Endothelial cell of umbilical vein (primary cell): ENCODE results near the gene MYO1G. TPM values are rescaled to one million over a fixed set of nuclear protein-coding genes. Genes with fewer than 3 reads are reported as not detected.

Experiments
- BruUV-seq: library from RNA; stranded (reverse); fragments of 400-500 nt; replicated peaks from 2 replicates; lab custom pipeline; 2021; lab: Mats Ljungman, UMichigan
- CTCF ChIA-PET: fragments of 300-600, 350-600 bp; sonication (Branson Sonifier 250); formaldehyde crosslinking; loops from one replicate; lab custom pipeline; 2021; ENCODE audit warnings: antibody characterized with exemption, inconsistent platforms; lab: Charles Lee
- POLR2A ChIA-PET: fragments of 300-600, 350-600 bp; sonication (Branson Sonifier 250); formaldehyde crosslinking; loops from one replicate; lab custom pipeline; 2021; ENCODE audit warnings: antibody characterized with exemption, inconsistent platforms; lab: Charles Lee
- DNase-seq: peaks from one replicate; pipeline ENCODE4 v3.0.0-alpha.2; 2011; ENCODE audit warnings: low read depth, low spot score
- FAIRE-seq: peaks from 2 replicates; lab custom pipeline; 2011; peaks lifted over from hg19 to GRCh38; lab: Jason Lieb, UNC
- H2AFZ ChIP-seq: 2 replicates; pipeline ENCODE4 v1.6.0; 2012; ENCODE audit warnings: low read depth, low read length, control low read depth, inconsistent platforms
- H3K27ac ChIP-seq: 2 replicates; pipeline ENCODE4 v1.5.1; 2011; ENCODE audit warnings: low read depth, mild to moderate bottlenecking, control low read depth, low read length, moderate library complexity; ENCODE audit not compliant: insufficient read depth
- H3K27me3 ChIP-seq, 2 experiments: 2 replicates each; pipeline versions ENCODE4 v1.6.0 to v1.6.1; 2011; ENCODE audit warnings: low read length in 2 of 2, mixed read lengths in 1 of 2; ENCODE audit not compliant: control insufficient read depth in 2 of 2, insufficient read depth in 2 of 2
- H3K36me3 ChIP-seq, 2 experiments: 2 replicates in 1 of 2; 3 replicates in 1 of 2; pipeline ENCODE4 v1.5.1; 2011; ENCODE audit warnings: low read length in 2 of 2, mild to moderate bottlenecking in 1 of 2, moderate library complexity in 1 of 2; ENCODE audit not compliant: control insufficient read depth in 2 of 2, insufficient read depth in 2 of 2; ENCODE audit errors: extremely low read depth in 1 of 2
- H3K4me1 ChIP-seq: 3 replicates; pipeline ENCODE4 v1.5.1; 2011; ENCODE audit warnings: mild to moderate bottlenecking, low read length; ENCODE audit not compliant: control insufficient read depth, insufficient read depth; ENCODE audit errors: extremely low read depth
- H3K4me2 ChIP-seq: 2 replicates; pipeline ENCODE4 v1.6.1; 2011; ENCODE audit warnings: low read length, control low read depth, mixed read lengths; ENCODE audit not compliant: insufficient read depth
- H3K4me3 ChIP-seq, 3 experiments: fragments of 200-600 bp in 1 of 3; sonication (generic), shearing (Covaris generic) in 1 of 3; replicated peaks in 1 of 3; 2 replicates each; pipeline ENCODE4 v1.5.1; 2011 to 2016; ENCODE audit warnings: control low read depth in 3 of 3, low read length in 3 of 3, mild to moderate bottlenecking in 2 of 3, inconsistent platforms in 1 of 3, low read depth in 1 of 3, moderate library complexity in 1 of 3; ENCODE audit not compliant: insufficient read depth in 1 of 3
- H3K79me2 ChIP-seq: 2 replicates; pipeline ENCODE4 v1.6.0; 2012; ENCODE audit warnings: low read length, inconsistent platforms; ENCODE audit not compliant: control insufficient read depth, insufficient read depth
- H3K9ac ChIP-seq: replicated peaks from 2 replicates; pipeline ENCODE3; 2011; ENCODE audit warnings: low read length, control low read depth; ENCODE audit not compliant: insufficient read depth; ENCODE audit errors: extremely low read depth
- H3K9me1 ChIP-seq: replicated peaks from 3 replicates; pipeline ENCODE4 v1.6.0; 2011; ENCODE audit warnings: mild to moderate bottlenecking, low read length; ENCODE audit not compliant: control insufficient read depth, insufficient read depth; ENCODE audit errors: extremely low read depth
- H3K9me3 ChIP-seq: replicated peaks from 2 replicates; pipeline ENCODE4 v1.5.1; 2012; ENCODE audit warnings: low read length, inconsistent platforms; ENCODE audit not compliant: control insufficient read depth, insufficient read depth
- H4K20me1 ChIP-seq: replicated peaks from 2 replicates; pipeline ENCODE3; 2011; ENCODE audit warnings: mild to moderate bottlenecking, low read length; ENCODE audit not compliant: control insufficient read depth, insufficient read depth; ENCODE audit errors: extremely low read depth
- EZH2 ChIP-seq: IDR thresholded peaks from 2 replicates; pipeline ENCODE4 v1.6.1; 2012; ENCODE audit warnings: borderline replicate concordance, low read depth, mild to moderate bottlenecking, moderate library complexity, low read length, inconsistent platforms; ENCODE audit not compliant: severe bottlenecking
- FOS ChIP-seq: IDR thresholded peaks from 2 replicates; pipeline ENCODE4 v1.6.1; 2011; ENCODE audit warnings: mild to moderate bottlenecking, low read length, moderate library complexity, borderline replicate concordance; ENCODE audit not compliant: insufficient read depth
- GATA2 ChIP-seq: IDR thresholded peaks from 2 replicates; pipeline ENCODE4 v1.7.0; 2011; ENCODE audit warnings: low read depth, mild to moderate bottlenecking, moderate library complexity, mixed read lengths, low read length; ENCODE audit not compliant: insufficient read length, insufficient read depth
- JUN ChIP-seq: IDR thresholded peaks from 2 replicates; pipeline ENCODE4 v1.6.1; 2011; ENCODE audit warnings: borderline replicate concordance, low read depth; ENCODE audit not compliant: insufficient read length, insufficient read depth
- MYC ChIP-seq: IDR thresholded peaks from one replicate; pipeline ENCODE4 v1.6.1; 2011; ENCODE audit warnings: mild to moderate bottlenecking, low read depth, low read length
- POLR2A ChIP-seq: IDR thresholded peaks from 2 replicates; pipeline ENCODE4 v1.6.1; 2012; ENCODE audit warnings: low read depth, mild to moderate bottlenecking, control low read depth, low read length
- POLR2AphosphoS5 ChIP-seq: IDR thresholded peaks from 2 replicates; pipeline ENCODE4 v1.6.1; 2012; ENCODE audit warnings: low read depth, mild to moderate bottlenecking, control low read depth, low read length, moderate library complexity; ENCODE audit not compliant: insufficient read depth
- dilution Hi-C: fragments of 300-500 bp; cut with MboI; formaldehyde crosslinking; loops from one replicate; pipeline ENCODE4 v1.15.0; 2019; ENCODE audit warnings: low sequenced_read_pairs; ENCODE audit not compliant: extremely low pct_ligation_motif_present
- intact Hi-C: fragments of 100-400 bp; cut with micrococcal nuclease; formaldehyde crosslinking; loops from one replicate; pipeline ENCODE4 v1.10.0; 2022
- polyA plus RNA-seq, 4 experiments: library from polyadenylated mRNA; depleted of rRNA in 3 of 4; stranded (reverse) in 3 of 4; unstranded in 1 of 4; fragments of >200 nt; gene quantifications; 2 replicates each; pipeline versions ENCODE4 v1.2.1 to v1.2.3, GENCODE V29; 2011 to 2012; ENCODE audit warnings: missing spikeins in 1 of 4
- total RNA-seq: library from RNA; stranded (reverse); gene quantifications from 2 replicates; pipeline ENCODE4 v1.2.3, GENCODE V29; 2021
- TF ChIP-seq, protein P1 (sequence below), 2 donors: IDR thresholded peaks; 1 replicate in 1 of 2; 2 replicates in 1 of 2; pipeline ENCODE4 v1.5.1; 2011; ENCODE audit warnings: low read length in 2 of 2, mild to moderate bottlenecking in 2 of 2, moderate library complexity in 2 of 2, control low read depth in 1 of 2, inconsistent platforms in 1 of 2, low read depth in 1 of 2; ENCODE audit not compliant: insufficient read depth in 1 of 2; ENCODE audit errors: extremely low read depth in 1 of 2
- TF ChIP-seq, protein P2 (sequence below): IDR thresholded peaks from 2 replicates; pipeline ENCODE4 v1.6.1; 2011; ENCODE audit not compliant: insufficient read depth, insufficient read length

MYO1G gene
- total and polyA plus RNA-seq, 2 donors (not counting 3 experiments of a cell fraction or from before 2014, with no cell fraction given) = 0.11 TPM; not detected in 1

DNA sequence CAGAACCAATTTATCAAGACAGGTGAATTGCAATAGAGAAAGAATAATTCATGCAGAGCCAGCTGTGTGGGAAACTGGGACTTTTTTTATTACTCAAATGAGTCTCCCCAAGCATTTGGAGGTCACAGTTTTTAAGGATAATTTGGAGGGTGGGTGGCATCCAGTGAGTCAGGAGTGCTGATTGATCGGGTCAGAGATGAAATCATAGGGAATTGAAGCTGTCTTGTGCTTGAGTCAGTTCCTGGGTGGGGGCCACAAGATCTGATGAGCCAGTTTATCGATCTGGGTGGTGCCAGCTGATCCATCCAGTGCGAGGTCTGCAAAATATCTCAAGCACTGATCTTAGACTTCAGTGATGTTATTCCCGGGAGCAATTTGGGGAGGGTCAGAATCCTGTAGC lies 9.9 kb upstream of the MYO1G start:
- Histone ChIP-seq H3K79me2 (peaks cover 27% of the 10 kb centered on the region), H3K4me3 (no peak overlapping the region), H3K9ac (no peak overlapping the region), H3K27ac (no peak overlapping the region), H3K27me3 (no peaks in the 10 kb centered on the region), H3K4me1 (peaks cover 28% of the 10 kb centered on the region), H2AFZ (no peak overlapping the region), H3K36me3 (peaks cover 6 to 8% of the 10 kb centered on the region in 2 experiments), H3K4me2 (no peak overlapping the region), H3K9me1 (no peaks in the 10 kb centered on the region), H4K20me1 (no peaks in the 10 kb centered on the region), H3K9me3 (no peaks in the 10 kb centered on the region)
- dilution Hi-C loops (no loop called here), intact Hi-C loops (no loop called here)
- FAIRE-seq = no peak
- CTCF ChIA-PET = interaction anchor here (2.2 to 3.2 kb wide), 2 partner anchors 11 to 15 kb away, joined by 15 to 21 read pairs; partner anchors contain the start of gene CCM2
- POLR2A ChIA-PET = interaction anchor here (0.7 kb wide), 1 partner anchor 403 kb away, joined by 3 read pairs; no protein-coding TSS in a partner anchor
- TF ChIP-seq POLR2A = no peak
- no peak for TF ChIP-seq EZH2
- TF ChIP-seq, protein P1, sequence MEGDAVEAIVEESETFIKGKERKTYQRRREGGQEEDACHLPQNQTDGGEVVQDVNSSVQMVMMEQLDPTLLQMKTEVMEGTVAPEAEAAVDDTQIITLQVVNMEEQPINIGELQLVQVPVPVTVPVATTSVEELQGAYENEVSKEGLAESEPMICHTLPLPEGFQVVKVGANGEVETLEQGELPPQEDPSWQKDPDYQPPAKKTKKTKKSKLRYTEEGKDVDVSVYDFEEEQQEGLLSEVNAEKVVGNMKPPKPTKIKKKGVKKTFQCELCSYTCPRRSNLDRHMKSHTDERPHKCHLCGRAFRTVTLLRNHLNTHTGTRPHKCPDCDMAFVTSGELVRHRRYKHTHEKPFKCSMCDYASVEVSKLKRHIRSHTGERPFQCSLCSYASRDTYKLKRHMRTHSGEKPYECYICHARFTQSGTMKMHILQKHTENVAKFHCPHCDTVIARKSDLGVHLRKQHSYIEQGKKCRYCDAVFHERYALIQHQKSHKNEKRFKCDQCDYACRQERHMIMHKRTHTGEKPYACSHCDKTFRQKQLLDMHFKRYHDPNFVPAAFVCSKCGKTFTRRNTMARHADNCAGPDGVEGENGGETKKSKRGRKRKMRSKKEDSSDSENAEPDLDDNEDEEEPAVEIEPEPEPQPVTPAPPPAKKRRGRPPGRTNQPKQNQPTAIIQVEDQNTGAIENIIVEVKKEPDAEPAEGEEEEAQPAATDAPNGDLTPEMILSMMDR (IDR thresholded peaks at IDR 0.05; ENCODE audit: extremely low read depth in 1 of 2, insufficient read depth in 1 of 2, low read depth in 1 of 2, low read length in 2 of 2) = no peak
- TF ChIP-seq POLR2AphosphoS5 = no peak
- no peak for TF ChIP-seq GATA2
- no peak for TF ChIP-seq JUN
- TF ChIP-seq MYC = no peak
- TF ChIP-seq FOS = no peak
- TF ChIP-seq, protein P2, sequence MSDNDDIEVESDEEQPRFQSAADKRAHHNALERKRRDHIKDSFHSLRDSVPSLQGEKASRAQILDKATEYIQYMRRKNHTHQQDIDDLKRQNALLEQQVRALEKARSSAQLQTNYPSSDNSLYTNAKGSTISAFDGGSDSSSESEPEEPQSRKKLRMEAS = no peak
- no TSS peak for BruUV-seq
- no peak for DNase-seq
